Stimulated activated CD4-positive, alpha-beta T cell treated with anti-CD3 and anti-CD28 coated beads, Interleukin-1b, Interleukin-23, amount 100 ng/mL, for 1 hour (primary cell): ENCODE results near the gene CAPS2.
"Not testable (repeated sequence)": the region's sequence is repeated elsewhere in the genome, so short reads cannot be mapped to it uniquely, and the experiment has no call there.

Experiments used
- DNase-seq, 2 donors: peaks; one replicate each; pipeline ENCODE4 v3.0.0-alpha.2; 2020; ENCODE audit warnings: low read depth in 2 of 2

Gene CAPS2

GRCh38 chr12:75329918-75330826, at the start of gene CAPS2:
Gene CAPS2, minus strand, starts transcription at chr12:75330324. Its CDS starts 3,826 bp downstream, at chr12:75326498.
- peak in 1 of 2 donors; percentile 40 for DNase-seq

GRCh38 chr12:75378354-75378753, 48.2 kb upstream of the CAPS2 start:
- no peak for DNase-seq

GRCh38 chr12:75374971-75375370, 44.8 kb upstream of the CAPS2 start:
- DNase-seq, result no peak

GRCh38 chr12:75366629-75367028, 36.5 kb upstream of the CAPS2 start:
- no peak for DNase-seq

- no peak for DNase-seq
Observed at GRCh38 chr12:75364919-75365318, 34.8 kb upstream of the CAPS2 start.

GRCh38 chr12:75361408-75361807, 31.3 kb upstream of the CAPS2 start:
- no peak for DNase-seq

GRCh38 chr12:75360920-75361319, 30.8 kb upstream of the CAPS2 start:
- no peak for DNase-seq

- DNase-seq, result no peak
Observed at GRCh38 chr12:75354011-75354410, 23.9 kb upstream of the CAPS2 start.

GRCh38 chr12:75350413-75350812, 20.3 kb upstream of the CAPS2 start:
- DNase-seq, result no peak

GRCh38 chr12:75349946-75350345, 19.8 kb upstream of the CAPS2 start:
- no peak for DNase-seq

GRCh38 chr12:75346215-75346614, 16.1 kb upstream of the CAPS2 start:
- DNase-seq, result not testable (repeated sequence)

GRCh38 chr12:75345531-75345930, 15.4 kb upstream of the CAPS2 start:
- no peak for DNase-seq

GRCh38 chr12:75341873-75342272, 11.7 kb upstream of the CAPS2 start:
- DNase-seq, result no peak

GRCh38 chr12:75337905-75338304, 7.8 kb upstream of the CAPS2 start:
- DNase-seq, result no peak

- peak; percentile 54 to 73 for DNase-seq
Observed at GRCh38 chr12:75334384-75335030, 4.4 kb upstream of the CAPS2 start, which contains the start of gene GLIPR1L1. Gene GLIPR1L1, plus strand, starts transcription at chr12:75334670. Its CDS starts 59 bp downstream, at chr12:75334729.

GRCh38 chr12:75327642-75328041, 2.5 kb downstream of the CAPS2 start:
- DNase-seq, result no peak

- DNase-seq, result no peak
Observed at GRCh38 chr12:75323663-75324062, 6.5 kb downstream of the CAPS2 start.

- DNase-seq, result no peak
Observed at GRCh38 chr12:75322464-75322863, 7.7 kb downstream of the CAPS2 start.

- no peak for DNase-seq
Observed at GRCh38 chr12:75317784-75318183, 12.3 kb downstream of the CAPS2 start.

- DNase-seq, result no peak
Observed at GRCh38 chr12:75315518-75315917, 14.6 kb downstream of the CAPS2 start.

- no peak for DNase-seq
Observed at GRCh38 chr12:75311369-75311768, 18.8 kb downstream of the CAPS2 start.

GRCh38 chr12:75308279-75308678, 21.8 kb downstream of the CAPS2 start:
- no peak for DNase-seq
